Skeletal muscle satellite cell (primary cell): Measurements from ENCODE around the gene UBTD2.
"Not testable (repeated sequence)": the region's sequence is repeated elsewhere in the genome, so short reads cannot be mapped to it uniquely, and the experiment has no call there.

Source experiments
- H3K27me3 ChIP-seq: 2 replicates; pipeline ENCODE4 v1.7.0; 2013; ENCODE audit warnings: low read length; ENCODE audit not compliant: control insufficient read depth, insufficient read depth
- H3K36me3 ChIP-seq: 2 replicates; pipeline ENCODE4 v1.7.0; 2013; ENCODE audit warnings: mild to moderate bottlenecking, control low read depth, low read length; ENCODE audit not compliant: insufficient read depth
- H3K4me1 ChIP-seq: 2 replicates; pipeline ENCODE4 v1.7.0; 2013; ENCODE audit warnings: low read length; ENCODE audit not compliant: control insufficient read depth, insufficient read depth
- H3K4me2 ChIP-seq: 2 replicates; pipeline ENCODE4 v1.7.0; 2013; ENCODE audit warnings: mild to moderate bottlenecking, low read length
- H3K4me3 ChIP-seq: 2 replicates; pipeline ENCODE4 v1.7.0; 2013; ENCODE audit warnings: low read length
- H3K9ac ChIP-seq: 2 replicates; pipeline ENCODE4 v1.7.0; 2013; ENCODE audit warnings: mild to moderate bottlenecking, low read depth, low read length, moderate library complexity
- H3K9me3 ChIP-seq: replicated peaks from 2 replicates; pipeline ENCODE4 v1.7.0; 2013; ENCODE audit warnings: mild to moderate bottlenecking, control low read depth, low read length

The UBTD2 gene

DNA sequence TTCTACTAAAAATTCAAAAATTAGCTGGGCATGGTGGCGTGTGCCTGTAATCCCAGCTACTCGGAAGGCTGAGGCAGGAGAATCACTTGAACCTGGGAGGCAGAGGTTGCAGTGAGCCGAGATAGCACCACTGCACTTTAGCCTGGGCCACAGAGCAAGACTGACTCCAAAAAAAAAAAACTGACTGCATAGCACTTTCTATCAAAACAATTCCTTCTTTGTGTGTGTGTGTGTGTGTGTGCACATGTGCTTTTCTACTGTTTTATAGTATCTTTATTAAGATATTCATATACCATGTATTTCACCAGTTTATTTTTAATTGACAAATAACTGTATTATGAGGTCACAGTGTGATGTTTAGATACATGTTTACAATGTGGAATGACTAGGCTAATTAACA is 3.6 kb upstream of the UBTD2 start:
- not testable (repeated sequence) for H3K9ac ChIP-seq, H3K4me3 ChIP-seq, H3K27me3 ChIP-seq, H3K4me1 ChIP-seq, H3K4me2 ChIP-seq, H3K9me3 ChIP-seq, H3K36me3 ChIP-seq

DNA sequence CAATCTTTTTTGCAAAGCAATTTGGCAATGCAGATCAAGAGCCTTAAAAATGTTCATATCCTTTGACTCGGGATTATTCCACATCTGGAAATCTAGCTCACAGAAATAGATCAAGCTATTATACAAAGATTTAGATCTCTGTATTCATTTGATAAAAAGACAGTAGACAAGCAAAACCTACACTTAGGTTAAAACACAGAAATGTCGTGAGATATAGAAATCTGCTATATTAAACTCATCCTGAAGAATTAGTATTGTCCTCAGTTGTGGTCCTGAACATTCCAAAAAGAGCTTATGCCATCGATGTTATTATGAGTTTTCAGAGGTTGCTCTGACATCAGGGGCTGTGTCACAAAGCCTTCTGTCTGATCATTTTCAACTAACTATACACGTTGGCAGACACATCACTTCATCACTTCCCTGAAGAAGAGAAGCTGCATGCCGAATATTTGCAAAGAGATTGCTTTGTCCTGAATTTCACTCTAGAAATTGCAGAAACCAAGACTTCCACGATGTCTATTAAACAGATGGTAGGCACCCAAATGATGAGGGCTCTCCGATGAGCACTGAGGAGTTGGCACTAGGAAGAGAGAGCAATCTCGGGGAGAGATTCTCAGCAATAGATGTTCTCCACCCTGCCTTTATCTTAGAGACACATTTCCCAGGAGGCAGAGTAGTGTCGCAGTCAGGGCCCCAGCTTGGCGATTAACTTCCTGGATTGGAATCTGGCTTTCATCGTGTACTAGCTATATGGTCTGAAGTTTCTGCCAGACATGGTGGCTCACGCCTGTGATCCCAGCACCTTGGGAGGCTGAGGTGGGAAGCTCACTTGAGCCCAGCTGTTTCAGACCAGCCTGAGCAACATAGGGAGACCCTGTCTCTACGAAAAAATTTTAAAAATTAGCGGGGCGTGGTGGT is 1.9 kb upstream of the UBTD2 start:
- peak overlapping the region; percentile 95 for H3K4me2 ChIP-seq
- no peaks in the 10 kb centered on the region for H3K36me3 ChIP-seq
- H3K4me3 ChIP-seq = no peak overlapping the region
- H3K4me1 ChIP-seq = peaks cover 23% of the 10 kb centered on the region
- H3K9me3 ChIP-seq = no peaks in the 10 kb centered on the region
- no peaks in the 10 kb centered on the region for H3K27me3 ChIP-seq
- H3K9ac ChIP-seq = no peak overlapping the region

DNA sequence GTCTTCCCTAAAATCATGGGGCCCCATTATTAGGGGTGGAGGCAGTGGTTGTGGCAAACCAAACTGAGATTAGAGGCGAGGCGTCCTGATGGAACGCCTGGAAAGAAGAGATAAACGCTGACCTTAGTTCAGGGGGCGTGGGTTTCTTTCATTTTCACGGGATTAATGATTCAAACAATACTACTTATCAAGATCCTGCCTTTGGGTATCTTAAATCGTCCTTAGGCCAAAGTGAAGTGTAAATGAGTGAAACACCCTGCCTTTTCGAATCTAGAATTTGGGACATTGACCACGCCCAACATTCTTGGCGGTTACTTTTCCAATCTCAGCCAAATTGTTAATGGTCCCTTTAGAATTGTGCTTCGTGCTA is 1.0 kb upstream of the UBTD2 start:
- Histone ChIP-seq H3K4me2 (peak overlapping the region; percentile 95), H3K4me3 (peak overlapping the region; percentile 87), H3K9ac (peak overlapping the region; percentile 80), H3K9me3 (no peaks in the 10 kb centered on the region), H3K36me3 (no peaks in the 10 kb centered on the region), H3K4me1 (peaks cover 23% of the 10 kb centered on the region), H3K27me3 (no peaks in the 10 kb centered on the region)

DNA sequence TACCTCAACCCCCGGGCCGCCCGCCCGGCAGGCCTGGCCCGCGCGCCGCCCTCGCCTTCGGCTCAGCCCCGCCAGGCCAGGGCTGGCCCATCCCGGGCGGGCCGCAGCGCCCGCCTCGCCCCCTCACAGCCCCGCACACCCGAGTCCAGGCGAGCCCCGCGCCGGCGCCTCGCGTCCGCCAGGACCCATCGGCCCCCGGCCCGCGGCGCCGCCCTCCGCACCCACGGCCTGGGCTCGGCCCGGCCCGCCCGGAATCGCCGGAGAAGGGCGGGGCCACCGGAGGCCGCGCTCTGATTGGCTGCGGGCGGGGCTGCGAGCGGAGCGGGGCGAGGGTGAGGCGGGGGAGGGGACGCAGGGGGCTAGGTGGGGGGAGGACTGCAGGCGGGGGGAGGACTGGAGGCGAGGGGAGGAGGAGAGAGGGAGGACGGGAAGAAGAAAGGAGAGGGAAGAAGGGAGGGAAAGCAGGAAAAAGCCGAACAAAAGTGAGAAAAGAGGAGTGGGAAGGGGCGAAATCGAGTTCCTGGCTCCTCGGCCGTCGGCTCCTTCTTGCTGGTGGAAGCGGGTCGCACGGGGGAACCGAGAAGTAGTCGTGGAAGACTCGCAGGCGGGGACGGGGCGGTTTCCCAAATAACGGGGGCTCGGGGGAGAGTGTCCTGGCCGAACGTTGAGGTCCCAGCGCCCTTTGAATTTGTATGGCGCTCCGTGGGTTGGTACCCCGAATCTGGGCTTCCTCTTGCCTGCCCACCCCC is 472 bp upstream of the UBTD2 start:
- Histone ChIP-seq H3K9ac (peak overlapping the region; percentile 87), H3K36me3 (no peaks in the 10 kb centered on the region), H3K9me3 (no peaks in the 10 kb centered on the region), H3K4me1 (peaks cover 23% of the 10 kb centered on the region), H3K27me3 (no peaks in the 10 kb centered on the region), H3K4me2 (peak overlapping the region; percentile 95), H3K4me3 (peak overlapping the region; percentile 87)

DNA sequence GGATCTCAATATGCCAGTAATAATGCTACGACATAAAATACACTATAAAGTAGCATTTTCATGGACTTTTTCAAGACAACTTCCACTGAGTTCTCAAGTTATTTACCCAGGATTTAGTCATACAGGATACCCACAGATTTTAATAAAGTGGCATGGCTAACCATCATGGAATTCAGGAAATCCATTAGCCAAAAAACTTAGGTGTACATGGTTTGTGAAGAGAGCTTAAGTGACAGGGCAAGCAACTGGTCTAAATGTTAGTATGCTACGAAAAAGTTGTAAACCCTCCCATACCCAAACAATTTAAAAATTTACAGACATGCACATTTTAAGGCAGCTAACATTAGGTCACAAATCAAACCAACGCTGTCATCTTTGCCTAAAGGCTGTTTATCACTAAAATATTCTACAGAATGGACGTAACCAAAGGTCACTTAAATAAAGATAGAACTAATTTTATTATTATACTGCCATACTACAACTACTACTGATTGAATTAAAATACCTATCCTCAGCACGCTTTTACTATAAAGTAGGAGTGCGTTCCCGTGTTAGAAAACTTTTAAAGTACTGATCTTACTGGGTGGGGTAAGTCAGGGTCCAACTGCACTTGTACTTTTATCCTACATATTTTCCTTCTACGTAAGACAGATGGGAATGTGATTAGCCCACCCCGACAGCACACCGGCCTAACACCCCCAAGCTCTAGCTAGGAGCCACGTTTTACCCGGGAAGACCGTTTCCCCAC is 1.1 kb downstream of the UBTD2 start:
- Histone ChIP-seq H3K9me3 (no peaks in the 10 kb centered on the region), H3K27me3 (no peaks in the 10 kb centered on the region), H3K9ac (peak overlapping the region; percentile 87), H3K36me3 (no peaks in the 10 kb centered on the region), H3K4me2 (peak overlapping the region; percentile 87), H3K4me1 (peaks cover 23% of the 10 kb centered on the region), H3K4me3 (peak overlapping the region; percentile 87)

DNA sequence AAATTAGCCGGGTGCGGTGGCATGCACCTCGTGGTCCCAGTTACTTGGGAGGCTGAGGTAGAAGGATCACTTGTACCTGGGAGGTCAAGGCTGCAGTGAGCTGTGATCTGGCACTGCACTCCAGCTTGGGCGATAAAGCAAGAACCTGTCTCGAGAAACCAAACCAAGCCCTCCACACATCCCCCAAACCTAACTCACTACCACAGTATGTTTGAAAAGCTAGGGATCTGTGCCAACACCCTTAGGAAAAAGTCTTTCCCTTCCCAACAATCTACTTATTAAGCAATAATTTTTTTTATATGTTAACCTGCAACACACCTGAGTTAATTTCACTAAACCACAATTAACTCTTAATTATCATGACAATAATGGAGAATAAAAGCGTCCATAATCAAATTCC is 2.2 kb downstream of the UBTD2 start:
- no peaks in the 10 kb centered on the region for H3K36me3 ChIP-seq
- peak overlapping the region; percentile 87 for H3K4me3 ChIP-seq
- no peaks in the 10 kb centered on the region for H3K9me3 ChIP-seq
- H3K9ac ChIP-seq = peak overlapping the region; percentile 87
- no peaks in the 10 kb centered on the region for H3K27me3 ChIP-seq
- peak overlapping the region; percentile 87 for H3K4me2 ChIP-seq
- H3K4me1 ChIP-seq = peaks cover 28% of the 10 kb centered on the region

DNA sequence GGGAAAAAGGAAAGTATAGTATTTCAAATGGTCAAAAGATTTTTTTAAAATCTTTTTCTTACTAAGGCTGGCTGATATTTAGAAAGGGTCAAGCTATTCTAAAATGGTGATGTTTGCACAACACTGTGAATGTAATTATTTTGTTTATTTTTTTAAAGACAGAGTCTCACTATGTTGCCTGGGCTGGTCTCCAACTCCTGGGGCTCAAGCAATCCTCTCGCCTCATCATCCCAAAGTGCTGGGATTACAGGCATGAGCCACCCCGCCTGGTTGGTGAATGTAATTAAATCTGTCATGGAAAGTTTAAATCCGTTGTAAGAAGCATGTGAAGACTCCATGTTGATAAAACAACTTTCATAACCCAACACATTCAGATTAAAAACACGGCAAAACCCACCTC is 2.6 kb downstream of the UBTD2 start:
- Histone ChIP-seq H3K9ac (no peak overlapping the region), H3K4me3 (no peak overlapping the region), H3K27me3 (no peaks in the 10 kb centered on the region), H3K9me3 (no peaks in the 10 kb centered on the region), H3K4me2 (peak overlapping the region; percentile 87), H3K4me1 (peaks cover 33% of the 10 kb centered on the region), H3K36me3 (no peaks in the 10 kb centered on the region)

DNA sequence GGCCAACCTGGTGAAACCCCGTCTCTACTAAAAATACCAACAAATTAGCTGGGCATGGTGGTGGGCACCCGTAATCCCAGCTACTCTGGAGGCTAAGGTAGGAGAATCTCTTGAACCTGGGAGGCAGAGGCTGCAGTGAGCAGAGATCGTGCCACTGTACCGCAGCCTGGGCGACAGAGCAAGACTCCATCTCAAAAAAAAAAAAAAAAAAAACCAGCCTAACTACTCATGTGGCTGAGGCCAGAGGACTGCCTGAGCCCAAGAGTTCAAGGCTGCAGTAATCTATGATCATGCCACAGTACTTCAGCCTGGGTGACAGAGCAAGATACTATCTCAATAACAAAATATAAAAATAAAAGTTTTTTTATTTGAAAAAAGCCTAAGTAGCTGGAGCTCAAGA is 3.2 kb downstream of the UBTD2 start:
- Histone ChIP-seq H3K4me3 (no peak overlapping the region), H3K27me3 (no peaks in the 10 kb centered on the region), H3K9me3 (no peaks in the 10 kb centered on the region), H3K4me1 (peaks cover 39% of the 10 kb centered on the region), H3K36me3 (no peaks in the 10 kb centered on the region), H3K4me2 (no peak overlapping the region), H3K9ac (no peak overlapping the region)

DNA sequence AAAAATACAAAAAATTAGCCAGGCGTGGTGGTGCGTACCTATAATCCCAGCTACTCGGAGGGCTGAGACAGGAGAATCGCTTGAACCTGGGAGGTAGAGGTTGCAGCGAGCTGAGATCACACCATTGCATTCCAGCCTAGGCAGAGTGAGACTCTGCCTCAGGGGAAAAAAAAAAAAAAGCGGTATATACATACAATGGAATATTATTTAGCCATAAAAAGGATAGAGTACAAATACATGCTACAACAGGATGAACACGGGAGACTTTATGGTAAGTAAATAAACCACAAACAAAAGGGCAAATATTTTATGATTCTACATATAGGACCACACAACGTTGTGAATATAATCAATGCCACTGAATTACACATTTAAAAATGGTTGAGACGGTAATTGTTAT is 5.2 kb downstream of the UBTD2 start:
- H3K9me3 ChIP-seq = no peaks in the 10 kb centered on the region
- H3K9ac ChIP-seq = no peak overlapping the region
- no peak overlapping the region for H3K4me3 ChIP-seq
- H3K27me3 ChIP-seq = no peaks in the 10 kb centered on the region
- H3K36me3 ChIP-seq = no peaks in the 10 kb centered on the region
- H3K4me2 ChIP-seq = no peak overlapping the region
- H3K4me1 ChIP-seq = peaks cover 35% of the 10 kb centered on the region

DNA sequence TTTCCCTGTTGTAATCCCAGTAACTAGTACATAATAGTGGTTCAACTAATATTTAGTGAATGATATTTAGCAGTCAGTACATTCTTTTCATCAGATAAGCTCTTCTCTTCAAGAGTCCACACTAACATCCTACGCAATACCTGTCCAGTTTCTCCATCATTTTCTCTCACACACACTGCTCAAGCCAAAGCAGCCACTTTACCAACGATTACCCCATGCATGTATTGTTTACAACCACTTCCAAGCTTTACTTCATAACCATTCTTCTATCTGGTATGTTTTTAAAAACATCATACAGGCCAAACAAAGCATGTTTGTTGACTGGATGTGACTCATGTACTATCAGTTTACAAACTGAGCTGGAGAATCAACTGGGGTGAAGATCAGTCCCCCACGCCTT is 7.3 kb downstream of the UBTD2 start:
- H3K4me1 ChIP-seq = peaks cover 25% of the 10 kb centered on the region
- H3K4me3 ChIP-seq = no peak overlapping the region
- no peak overlapping the region for H3K9ac ChIP-seq
- H3K36me3 ChIP-seq = no peaks in the 10 kb centered on the region
- H3K4me2 ChIP-seq = peak overlapping the region; percentile 44
- no peaks in the 10 kb centered on the region for H3K9me3 ChIP-seq
- H3K27me3 ChIP-seq = no peaks in the 10 kb centered on the region

DNA sequence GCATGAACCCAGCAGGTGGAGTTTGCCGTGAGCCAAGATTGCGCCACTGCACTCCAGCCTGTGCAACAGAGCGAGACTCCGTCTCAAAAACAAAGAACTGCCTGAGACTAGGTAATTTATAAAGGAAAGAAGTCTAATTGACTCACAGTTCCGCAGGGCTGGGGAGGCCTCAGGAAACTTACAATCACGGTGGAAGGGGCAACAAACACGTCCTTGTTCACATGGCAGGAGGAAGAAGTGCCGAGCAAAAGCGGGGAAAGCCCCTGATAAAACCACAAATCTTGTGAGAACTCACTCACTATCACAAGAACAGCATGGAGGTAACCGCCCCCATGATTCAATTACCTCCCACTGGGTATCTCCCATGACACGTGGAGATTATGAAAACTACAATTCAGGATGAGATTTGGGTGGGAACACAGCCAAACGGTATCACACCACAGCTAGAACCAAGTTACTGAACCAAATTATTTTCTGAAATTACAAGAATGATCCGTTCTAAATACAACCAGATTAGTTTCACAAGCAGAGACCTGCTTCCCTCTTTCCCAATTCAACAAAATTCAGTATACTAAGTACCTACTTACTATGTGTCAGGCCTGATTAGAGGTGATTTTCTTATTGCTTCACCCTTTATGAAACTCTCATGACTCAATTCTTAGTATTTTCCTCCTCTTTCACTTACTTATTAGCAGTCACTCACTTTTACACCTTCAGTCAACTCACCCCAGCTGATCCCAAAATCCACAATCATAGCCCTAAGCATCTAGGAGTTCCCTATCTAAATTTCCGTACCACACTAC is 8.4 kb downstream of the UBTD2 start:
- no peaks in the 10 kb centered on the region for H3K9me3 ChIP-seq
- H3K4me1 ChIP-seq = peaks cover 18% of the 10 kb centered on the region
- H3K4me3 ChIP-seq = no peak overlapping the region
- no peaks in the 10 kb centered on the region for H3K27me3 ChIP-seq
- peaks cover 2% of the 10 kb centered on the region for H3K36me3 ChIP-seq
- no peak overlapping the region for H3K4me2 ChIP-seq
- no peak overlapping the region for H3K9ac ChIP-seq
